Peyer's patch (tissue), 4 donors: ENCODE results near the gene KRTAP10-12.

Experiments used
- POLR2A ChIP-seq, 2 donors: fragments of 450-650 bp; IDR thresholded peaks; one replicate each; pipeline ENCODE4 v1.5.1; 2017; ENCODE audit warnings: antibody characterized with exemption in 2 of 2, mild to moderate bottlenecking in 2 of 2, moderate library complexity in 2 of 2
- TF ChIP-seq, protein P1 (sequence below), 6 experiments: fragments of 450-650 bp in 4 of 6; fragments of 200-600 bp in 2 of 6; sonication (generic) in 1 of 6; IDR thresholded peaks; one replicate each; pipeline ENCODE4 v1.5.1; 2017 to 2019; ENCODE audit warnings: antibody characterized with exemption in 6 of 6, mild to moderate bottlenecking in 3 of 6, moderate library complexity in 1 of 6

DNA sequence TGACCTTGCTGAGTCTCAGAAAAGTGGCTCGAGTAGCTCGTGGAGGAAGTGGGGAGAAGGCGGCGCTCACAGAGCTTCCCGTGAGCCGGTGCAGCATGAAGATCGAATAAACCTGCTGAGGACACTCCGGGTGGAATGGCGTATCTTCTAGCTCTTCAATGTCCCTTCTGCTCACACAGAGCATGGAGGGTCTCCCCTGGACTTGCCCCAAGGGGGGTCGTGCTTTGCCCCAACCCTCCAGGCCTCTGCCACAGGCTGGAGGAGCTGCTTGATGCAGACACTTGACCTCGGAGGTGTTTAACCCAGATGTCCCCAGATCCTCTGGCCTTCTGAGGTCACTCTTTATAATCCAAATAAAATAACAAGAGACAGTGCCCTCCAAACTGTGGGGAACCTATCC, 2.2 kb upstream of the KRTAP10-12 start:
- no peak for TF ChIP-seq POLR2A (IDR thresholded peaks at IDR 0.05)
- TF ChIP-seq, protein P1, sequence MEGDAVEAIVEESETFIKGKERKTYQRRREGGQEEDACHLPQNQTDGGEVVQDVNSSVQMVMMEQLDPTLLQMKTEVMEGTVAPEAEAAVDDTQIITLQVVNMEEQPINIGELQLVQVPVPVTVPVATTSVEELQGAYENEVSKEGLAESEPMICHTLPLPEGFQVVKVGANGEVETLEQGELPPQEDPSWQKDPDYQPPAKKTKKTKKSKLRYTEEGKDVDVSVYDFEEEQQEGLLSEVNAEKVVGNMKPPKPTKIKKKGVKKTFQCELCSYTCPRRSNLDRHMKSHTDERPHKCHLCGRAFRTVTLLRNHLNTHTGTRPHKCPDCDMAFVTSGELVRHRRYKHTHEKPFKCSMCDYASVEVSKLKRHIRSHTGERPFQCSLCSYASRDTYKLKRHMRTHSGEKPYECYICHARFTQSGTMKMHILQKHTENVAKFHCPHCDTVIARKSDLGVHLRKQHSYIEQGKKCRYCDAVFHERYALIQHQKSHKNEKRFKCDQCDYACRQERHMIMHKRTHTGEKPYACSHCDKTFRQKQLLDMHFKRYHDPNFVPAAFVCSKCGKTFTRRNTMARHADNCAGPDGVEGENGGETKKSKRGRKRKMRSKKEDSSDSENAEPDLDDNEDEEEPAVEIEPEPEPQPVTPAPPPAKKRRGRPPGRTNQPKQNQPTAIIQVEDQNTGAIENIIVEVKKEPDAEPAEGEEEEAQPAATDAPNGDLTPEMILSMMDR (IDR thresholded peaks at IDR 0.05): no peak
